Transverse colon (tissue), 4 donors: Measurements from ENCODE around the gene MEGF11. TPM values are rescaled to one million over a fixed set of nuclear protein-coding genes. Genes with fewer than 3 reads are reported as not detected.

ENCODE experiments used
- DNase-seq: peaks from one replicate; pipeline ENCODE4 v3.0.0-alpha.2; 2019
- H3K27ac ChIP-seq, 4 donors: fragments of 200-600 bp; sonication (generic); 2 replicates each; pipeline ENCODE4 v1.5.1; 2016 to 2018; ENCODE audit warnings: inconsistent platforms in 4 of 4
- H3K27me3 ChIP-seq: fragments of 200-600 bp; sonication (generic); 2 replicates; pipeline ENCODE4 v1.5.1; 2017; ENCODE audit warnings: inconsistent platforms
- H3K36me3 ChIP-seq, 4 donors: fragments of 200-600 bp; sonication (generic); 2 replicates each; pipeline ENCODE4 v1.5.1; 2017 to 2019; ENCODE audit warnings: inconsistent platforms in 4 of 4
- H3K4me1 ChIP-seq, 4 donors: fragments of 200-600 bp; sonication (generic); 2 replicates each; pipeline ENCODE4 v1.5.1; 2017 to 2020; ENCODE audit warnings: inconsistent platforms in 4 of 4
- H3K4me3 ChIP-seq, 4 donors: fragments of 200-600 bp; sonication (generic); 1 replicate in 1 of 4; 2 replicates in 3 of 4; pipeline versions ENCODE4 v1.5.1 to v1.6.1; 2017 to 2019; ENCODE audit warnings: inconsistent platforms in 4 of 4
- H3K9me3 ChIP-seq, 2 donors: fragments of 200-600 bp; sonication (generic); 2 replicates each; pipeline ENCODE4 v1.5.1; 2017 to 2019; ENCODE audit warnings: inconsistent platforms in 2 of 2
- EP300 ChIP-seq: sonication (generic); formaldehyde crosslinking; IDR thresholded peaks from one replicate; pipeline ENCODE4 v1.6.1; 2017; ENCODE audit warnings: antibody characterized with exemption, low read depth
- POLR2A ChIP-seq: fragments of 450-650 bp; IDR thresholded peaks from one replicate; pipeline ENCODE4 v1.6.1; 2016; ENCODE audit warnings: antibody characterized with exemption, mild to moderate bottlenecking, moderate library complexity
- POLR2AphosphoS5 ChIP-seq, 3 donors: sonication (generic); formaldehyde crosslinking; IDR thresholded peaks; one replicate each; pipeline ENCODE4 v1.6.1; 2016; ENCODE audit warnings: antibody characterized with exemption in 3 of 3
- WGBS, 2 donors: methylation state at CpG; one replicate each; pipeline ENCODE4 v1.1.5; 2018; ENCODE audit warnings: low coverage in 1 of 2; 5-methylcytosine and 5-hydroxymethylcytosine counted together
- in situ Hi-C, 4 donors: fragments of 200-750 bp; cut with MboI; loops; one replicate each; pipeline versions ENCODE4 v1.15.0 to v1.15.1; 2017; ENCODE audit warnings: low sequenced_read_pairs in 3 of 4, low pct_ligation_motif_present in 1 of 4, low pct_unique_long_range_greater_than_20kb in 1 of 4
- intact Hi-C: fragments of 100-400 bp; cut with DNase I; formaldehyde crosslinking; loops from one replicate; pipeline ENCODE4 v1.15.1; 2023; ENCODE audit warnings: low total_unique reads
- total RNA-seq, 4 donors: library from RNA; depleted of rRNA; stranded (reverse); fragments of >200 nt; gene quantifications; one replicate each; pipeline ENCODE4 v1.1.0, GENCODE V29; 2016
- TF ChIP-seq, protein P1 (sequence below), 5 experiments: fragments of 200-600 bp in 3 of 5; fragments of 450-650 bp in 2 of 5; sonication (generic) in 3 of 5; IDR thresholded peaks; 1 replicate in 2 of 5; 2 replicates in 3 of 5; pipeline ENCODE4 v1.5.1; 2016 to 2017; ENCODE audit warnings: antibody characterized with exemption in 5 of 5, inconsistent platforms in 3 of 5, mild to moderate bottlenecking in 2 of 5, moderate library complexity in 1 of 5

MEGF11 gene
- total RNA-seq, 4 donors from 2014 or later = 0.16 TPM; not detected in 3

DNA sequence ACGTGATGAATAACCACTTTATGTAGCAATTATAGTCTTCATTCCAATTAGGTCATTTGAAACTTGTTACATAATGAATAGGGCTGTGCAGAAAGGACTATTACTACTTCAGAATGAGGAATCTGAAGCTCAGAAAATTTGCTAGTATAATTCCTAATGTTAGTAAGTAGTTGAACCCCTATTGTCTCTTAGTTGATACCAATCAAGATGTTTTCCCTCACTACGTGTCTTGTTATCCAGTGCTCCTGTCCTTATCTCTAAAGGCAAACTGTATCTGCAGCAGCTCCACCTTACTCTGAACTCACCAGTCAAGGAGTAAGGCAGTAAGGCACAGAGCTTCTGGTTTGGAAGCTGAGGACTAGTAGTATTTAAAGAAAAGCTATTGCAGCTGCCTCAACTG lies 352.2 kb downstream of the MEGF11 start:
- Histone ChIP-seq H3K4me1 (peaks cover 0 to 16% (median 5%) of the 10 kb centered on the region in 4 donors), H3K4me3 (no peak overlapping the region), H3K27me3 (no peaks in the 10 kb centered on the region), H3K27ac (peak overlapping the region in 2 of 4 donors; percentile 58), H3K9me3 (no peaks in the 10 kb centered on the region), H3K36me3 (peaks cover 0 to 22% (median 4%) of the 10 kb centered on the region in 4 donors)
- WGBS, 2 donors = 44 to 66% methylated on average over 2 of the region's 2 CpGs
- in situ Hi-C loops (no loop called here), intact Hi-C loops (no loop called here)
- no peak for TF ChIP-seq POLR2AphosphoS5 (IDR thresholded peaks at IDR 0.05)
- TF ChIP-seq, protein P1, sequence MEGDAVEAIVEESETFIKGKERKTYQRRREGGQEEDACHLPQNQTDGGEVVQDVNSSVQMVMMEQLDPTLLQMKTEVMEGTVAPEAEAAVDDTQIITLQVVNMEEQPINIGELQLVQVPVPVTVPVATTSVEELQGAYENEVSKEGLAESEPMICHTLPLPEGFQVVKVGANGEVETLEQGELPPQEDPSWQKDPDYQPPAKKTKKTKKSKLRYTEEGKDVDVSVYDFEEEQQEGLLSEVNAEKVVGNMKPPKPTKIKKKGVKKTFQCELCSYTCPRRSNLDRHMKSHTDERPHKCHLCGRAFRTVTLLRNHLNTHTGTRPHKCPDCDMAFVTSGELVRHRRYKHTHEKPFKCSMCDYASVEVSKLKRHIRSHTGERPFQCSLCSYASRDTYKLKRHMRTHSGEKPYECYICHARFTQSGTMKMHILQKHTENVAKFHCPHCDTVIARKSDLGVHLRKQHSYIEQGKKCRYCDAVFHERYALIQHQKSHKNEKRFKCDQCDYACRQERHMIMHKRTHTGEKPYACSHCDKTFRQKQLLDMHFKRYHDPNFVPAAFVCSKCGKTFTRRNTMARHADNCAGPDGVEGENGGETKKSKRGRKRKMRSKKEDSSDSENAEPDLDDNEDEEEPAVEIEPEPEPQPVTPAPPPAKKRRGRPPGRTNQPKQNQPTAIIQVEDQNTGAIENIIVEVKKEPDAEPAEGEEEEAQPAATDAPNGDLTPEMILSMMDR (IDR thresholded peaks at IDR 0.05) = no peak
- TF ChIP-seq POLR2A = no peak
- no peak for TF ChIP-seq EP300
- DNase-seq = no peak

DNA sequence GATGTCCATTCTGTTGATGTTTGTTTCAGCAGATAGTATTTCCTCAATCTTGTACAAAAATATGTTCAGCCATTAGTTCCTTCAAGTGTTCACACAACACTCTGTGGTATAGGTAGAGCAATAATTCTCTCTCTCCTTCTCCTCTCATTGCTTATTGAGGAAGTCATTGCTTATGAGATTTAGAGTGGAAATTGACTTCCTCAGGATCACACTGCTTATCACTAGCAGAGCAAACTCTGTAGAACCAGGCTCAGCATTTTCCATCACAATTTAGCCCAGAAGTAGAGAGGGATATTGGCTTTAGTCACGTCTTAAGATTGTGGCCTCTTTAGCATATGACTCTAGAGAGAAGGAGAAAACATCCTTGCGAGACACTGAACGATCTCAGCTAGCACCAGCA lies 353.1 kb downstream of the MEGF11 start:
- H3K4me3 ChIP-seq = no peak overlapping the region
- in situ Hi-C loops = no loop called here
- WGBS, 2 donors = 94 to 100% methylated on average over 1 to 3 of the region's 3 CpGs
- no peak overlapping the region for H3K27ac ChIP-seq
- no peaks in the 10 kb centered on the region for H3K9me3 ChIP-seq
- no peaks in the 10 kb centered on the region for H3K27me3 ChIP-seq
- DNase-seq = no peak
- intact Hi-C loops = no loop called here
- H3K4me1 ChIP-seq = peaks cover 0 to 16% (median 5%) of the 10 kb centered on the region in 4 donors
- H3K36me3 ChIP-seq = peaks cover 0 to 23% (median 7%) of the 10 kb centered on the region in 4 donors
- TF ChIP-seq, protein P1 (IDR thresholded peaks at IDR 0.05) = no peak
- TF ChIP-seq POLR2AphosphoS5 (IDR thresholded peaks at IDR 0.05) (no peak), EP300 (no peak), POLR2A (no peak)

DNA sequence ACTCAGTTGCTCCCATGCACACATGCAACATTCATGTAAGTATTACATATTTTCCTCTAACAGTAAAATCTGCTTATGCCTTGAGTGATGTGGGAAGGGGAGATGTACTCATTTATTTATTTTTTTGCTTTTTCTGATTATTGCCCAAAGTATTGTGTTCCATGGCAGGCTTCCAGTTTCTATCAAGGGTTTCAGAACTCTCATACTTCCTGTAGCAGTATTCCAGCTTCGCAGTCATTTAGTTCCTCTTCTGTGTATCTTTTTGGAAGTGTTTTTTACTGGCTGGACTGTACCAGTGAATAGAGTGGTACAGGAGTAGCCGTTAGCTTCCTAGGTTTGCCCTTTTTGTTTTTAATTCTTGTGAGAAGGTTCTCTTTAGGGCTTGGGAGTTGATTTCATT lies 357.3 kb downstream of the MEGF11 start:
- no peaks in the 10 kb centered on the region for H3K27me3 ChIP-seq
- H3K4me3 ChIP-seq = no peak overlapping the region
- 71 to 85% methylated on average over 2 of the region's 2 CpGs for WGBS, 2 donors
- no peaks in the 10 kb centered on the region for H3K9me3 ChIP-seq
- in situ Hi-C loops (no loop called here), intact Hi-C loops (no loop called here)
- DNase-seq = no peak
- H3K36me3 ChIP-seq = peaks cover 0 to 23% (median 8%) of the 10 kb centered on the region in 4 donors
- TF ChIP-seq POLR2AphosphoS5 (IDR thresholded peaks at IDR 0.05) = no peak
- TF ChIP-seq POLR2A = no peak
- no peak for TF ChIP-seq EP300
- TF ChIP-seq, protein P1 (IDR thresholded peaks at IDR 0.05) = no peak
- no peak overlapping the region for H3K27ac ChIP-seq
- no peaks in the 10 kb centered on the region for H3K4me1 ChIP-seq

DNA sequence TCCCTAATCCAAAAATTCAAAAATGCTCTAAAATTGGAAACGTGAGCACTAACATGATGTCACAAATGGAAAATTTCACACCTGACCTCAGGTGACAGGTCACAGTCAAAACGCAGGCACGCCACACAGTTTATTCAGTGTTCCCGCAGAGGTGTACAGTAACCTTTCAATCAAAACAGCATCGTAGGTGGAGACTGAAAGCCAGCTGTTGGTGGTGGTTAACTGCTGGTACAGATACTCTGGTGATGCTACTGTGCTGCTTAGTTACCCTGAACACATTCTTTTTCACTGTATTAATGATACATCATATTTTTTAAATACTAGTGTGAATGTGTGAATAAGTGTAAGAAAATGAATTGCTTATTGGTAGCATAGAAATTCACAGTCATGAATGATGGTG lies 360.5 kb downstream of the MEGF11 start:
- WGBS, 2 donors = 85 to 87% methylated on average over 4 to 5 of the region's 5 CpGs
- H3K36me3 ChIP-seq = peaks cover 0 to 21% (median 12%) of the 10 kb centered on the region in 4 donors
- no peak overlapping the region for H3K4me3 ChIP-seq
- intact Hi-C loops = no loop called here
- no peaks in the 10 kb centered on the region for H3K4me1 ChIP-seq
- H3K27ac ChIP-seq = no peak overlapping the region
- no peak for DNase-seq
- in situ Hi-C loops = no loop called here
- TF ChIP-seq, protein P1 (IDR thresholded peaks at IDR 0.05) = no peak
- no peak for TF ChIP-seq EP300
- no peak for TF ChIP-seq POLR2A
- H3K9me3 ChIP-seq = no peaks in the 10 kb centered on the region
- H3K27me3 ChIP-seq = no peaks in the 10 kb centered on the region
